NCI-H2029 treated with DMSO at 0.1 percent for 48 hours (cell line): ENCODE results near the gene UFM1.
"Not testable (repeated sequence)": the region's sequence is repeated elsewhere in the genome, so short reads cannot be mapped to it uniquely, and the experiment has no call there.

Experiments
- DNase-seq: peaks from one replicate; lab custom pipeline; 2025; lab: John Stamatoyannopoulos, UW

The UFM1 gene

DNA sequence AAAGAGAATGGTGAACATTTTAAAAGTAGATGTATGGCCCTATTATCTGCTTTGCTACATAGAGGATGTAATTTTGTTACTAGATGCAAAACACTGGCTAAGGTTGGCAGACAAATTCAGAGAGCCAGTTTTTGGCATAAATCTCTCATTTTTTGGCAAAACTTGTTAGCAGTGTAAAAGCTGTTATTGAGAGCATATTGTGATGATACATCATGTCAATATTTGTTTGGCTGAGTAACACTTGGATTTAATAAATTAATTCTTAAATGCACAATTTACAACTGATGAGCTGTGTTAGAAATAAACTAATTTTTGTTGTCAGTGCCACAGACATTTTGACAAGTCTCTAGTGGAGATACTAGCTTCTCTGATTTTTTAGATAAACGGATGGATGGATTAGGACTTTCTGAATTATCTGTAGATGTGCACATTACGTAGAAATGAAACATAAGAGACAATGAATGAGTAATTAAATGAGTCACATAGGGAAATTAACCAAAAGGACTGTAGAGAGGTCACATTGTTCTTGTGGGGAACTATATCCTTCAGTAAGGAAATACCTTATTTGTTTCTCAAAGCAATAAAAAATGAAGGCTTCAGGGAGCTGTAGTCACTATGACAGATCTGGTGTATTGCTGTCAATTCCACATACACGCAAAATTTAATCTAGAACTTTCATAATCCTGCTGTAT, 17.4 kb downstream of the UFM1 start:
- DNase-seq, result no peak

DNA sequence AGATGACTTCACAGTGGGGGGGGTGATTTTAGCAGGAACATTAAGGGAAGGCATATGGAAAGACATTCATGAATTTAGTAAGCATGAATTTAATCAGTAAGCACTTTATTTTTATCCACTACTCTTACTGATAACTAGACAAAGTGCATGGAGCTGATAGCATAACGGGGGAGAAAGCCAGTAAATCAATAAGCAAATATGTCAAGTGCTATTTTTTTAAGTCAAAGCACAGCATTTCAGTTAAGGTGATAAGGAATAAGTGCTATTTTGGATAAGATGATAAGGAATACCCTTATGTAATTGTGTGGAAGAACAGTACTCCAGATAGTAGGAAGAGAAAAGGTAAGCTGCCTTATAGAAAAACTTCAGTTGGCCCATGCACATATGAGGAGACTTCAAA, 19.4 kb downstream of the UFM1 start:
- DNase-seq, result no peak

DNA sequence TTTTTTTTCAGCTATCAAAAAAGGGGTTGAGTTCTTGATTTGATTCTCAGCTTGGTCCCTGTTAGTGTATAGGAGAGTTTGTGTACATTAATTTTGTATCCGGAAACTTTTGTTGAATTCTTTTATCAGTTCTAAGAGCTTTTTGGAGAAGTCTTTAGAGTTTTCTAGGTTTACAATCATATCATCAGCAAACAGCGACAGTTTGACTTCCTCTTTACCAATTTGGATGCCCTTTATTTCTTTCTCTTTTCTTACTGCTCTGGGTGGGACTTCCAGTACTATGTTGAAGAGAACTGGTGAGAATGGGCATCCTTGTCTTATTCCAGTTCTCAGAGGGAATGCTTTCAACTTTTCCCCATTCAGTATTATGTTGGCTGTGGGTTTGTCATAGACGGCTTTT, 20.4 kb downstream of the UFM1 start:
- DNase-seq, result not testable (repeated sequence)

DNA sequence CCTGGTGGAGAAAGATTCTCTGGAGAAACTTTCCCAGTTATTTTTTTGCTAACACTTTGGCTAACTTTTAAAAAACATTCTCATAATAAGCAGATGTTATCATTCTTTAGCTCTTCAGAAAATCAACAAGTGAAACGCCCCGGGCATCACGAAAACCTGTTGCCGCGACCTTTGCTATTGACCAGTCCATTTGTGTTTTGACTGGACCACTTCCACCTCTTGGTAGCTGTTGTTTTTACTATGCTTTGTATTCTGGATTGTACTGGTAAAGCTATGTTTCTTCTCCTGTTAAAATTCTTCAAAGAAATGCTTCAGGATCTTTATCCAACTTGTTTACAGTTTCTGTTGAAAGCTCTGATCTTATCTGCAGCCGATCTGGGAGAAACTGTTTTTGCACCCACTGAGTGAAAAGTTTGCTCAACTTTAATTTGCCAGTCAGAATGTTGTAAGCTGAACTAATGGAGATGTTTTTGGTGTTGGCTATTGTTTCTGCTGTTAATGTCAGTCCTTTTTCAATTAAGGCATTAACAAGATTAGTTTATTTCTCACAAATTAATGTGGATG, 23.3 kb downstream of the UFM1 start:
- no peak for DNase-seq

DNA sequence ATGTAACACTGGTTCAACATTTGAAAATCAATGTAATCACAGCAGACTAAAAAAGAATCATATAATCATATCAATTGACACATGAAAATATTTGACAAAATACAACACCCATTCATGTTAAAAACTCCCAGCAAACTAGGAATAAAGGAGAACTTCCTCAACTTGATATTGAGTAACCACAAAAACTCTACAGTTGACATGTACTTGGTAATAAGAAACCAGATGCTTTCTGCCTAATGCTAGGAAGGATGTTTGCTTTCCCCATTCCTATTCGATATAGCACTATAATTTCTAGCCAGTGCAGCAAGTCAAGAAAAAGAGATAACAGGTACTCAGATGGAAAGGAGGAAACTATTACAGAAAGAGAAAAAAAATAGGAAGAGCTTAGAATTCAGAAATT, 26.9 kb downstream of the UFM1 start:
- DNase-seq, result no peak

DNA sequence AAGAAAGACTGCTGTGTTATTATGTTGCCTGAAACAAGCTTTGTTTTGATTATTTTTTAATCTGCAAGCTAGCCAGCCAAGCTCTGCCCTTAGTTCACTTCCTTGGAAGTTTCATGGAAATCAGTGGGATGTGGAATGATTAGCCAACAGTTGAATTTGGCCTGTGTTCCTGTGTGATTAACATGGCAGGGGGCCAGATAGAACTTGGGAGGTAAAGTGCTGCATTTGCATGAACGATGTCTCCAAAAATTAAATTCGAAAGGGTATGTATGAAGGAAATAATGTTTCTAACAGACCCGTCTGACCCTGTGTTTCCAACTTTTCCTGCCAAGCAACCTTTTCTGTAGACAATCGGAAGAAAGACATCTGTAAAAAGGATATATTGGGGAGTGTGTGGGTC, 32.2 kb downstream of the UFM1 start:
- no peak for DNase-seq

DNA sequence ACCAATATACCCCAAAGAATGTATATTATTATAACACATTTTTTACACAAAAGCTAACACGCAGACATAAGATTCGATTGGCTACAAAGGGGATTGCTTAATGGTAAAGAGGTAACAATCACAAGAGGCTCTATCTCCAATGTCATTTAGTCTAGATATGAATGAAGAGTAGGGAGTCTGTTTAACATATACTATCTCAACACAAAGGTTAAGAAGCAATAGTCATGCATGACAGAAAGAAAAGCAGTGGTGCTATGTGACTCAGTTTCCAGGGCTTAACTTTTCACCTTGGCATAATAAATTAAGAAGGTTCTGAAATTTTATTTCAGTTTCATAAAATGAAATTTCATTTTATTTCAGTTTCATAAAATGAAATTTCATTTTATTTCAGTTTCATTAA, 33.3 kb downstream of the UFM1 start:
- no peak for DNase-seq

DNA sequence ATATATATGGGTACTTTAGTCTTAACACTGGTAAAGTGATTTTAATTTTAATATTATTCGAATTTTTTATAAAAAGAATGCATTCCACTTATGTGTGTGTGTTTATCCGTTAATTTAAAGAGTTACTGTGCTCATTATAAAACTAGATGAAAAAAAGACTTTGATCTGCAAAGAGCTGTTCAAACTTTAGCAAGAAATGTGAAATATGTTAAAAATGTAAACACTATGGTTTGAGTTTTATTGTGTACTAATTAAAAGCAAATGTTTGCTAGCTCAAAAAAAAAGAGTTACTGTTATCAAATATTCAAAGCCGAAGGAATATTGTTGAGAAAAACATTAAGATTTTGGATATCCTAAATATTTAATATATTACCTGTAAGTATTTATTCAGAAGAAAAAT, 34.5 kb downstream of the UFM1 start:
- no peak for DNase-seq

DNA sequence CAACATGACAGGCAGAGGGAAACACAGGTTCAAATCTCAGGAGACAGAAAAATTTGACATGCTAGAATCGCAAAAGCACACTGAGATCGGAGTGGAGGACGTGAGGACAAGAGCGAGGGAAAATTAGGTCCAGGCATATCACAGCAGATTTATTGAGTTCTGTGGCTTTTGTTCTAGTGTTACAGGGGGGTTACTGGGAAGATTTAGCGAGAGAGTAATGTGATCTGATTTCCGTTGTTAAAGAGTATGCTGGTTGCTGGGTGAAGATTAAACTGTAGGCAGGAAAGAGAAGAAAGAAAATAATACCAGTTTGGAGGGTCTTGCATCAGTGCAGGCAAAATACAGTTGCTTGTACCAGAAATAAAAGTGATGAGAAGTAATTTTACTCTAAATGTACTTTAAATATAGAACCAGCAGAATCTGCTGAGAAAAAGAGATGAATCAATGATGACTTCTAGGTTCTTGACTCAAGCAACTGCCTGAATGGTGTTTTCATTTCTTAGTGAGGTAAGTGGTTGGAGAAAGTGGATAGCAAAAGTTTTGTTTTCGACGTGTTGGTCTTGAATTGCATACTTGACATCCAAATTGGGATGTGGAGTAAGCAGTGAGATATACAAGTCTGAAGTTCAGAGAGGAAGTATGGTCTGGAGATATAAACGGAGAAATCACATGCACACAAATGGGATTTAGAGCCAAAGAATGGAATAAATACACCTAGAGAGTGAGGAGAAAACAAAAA, 35.7 kb downstream of the UFM1 start:
- no peak for DNase-seq

DNA sequence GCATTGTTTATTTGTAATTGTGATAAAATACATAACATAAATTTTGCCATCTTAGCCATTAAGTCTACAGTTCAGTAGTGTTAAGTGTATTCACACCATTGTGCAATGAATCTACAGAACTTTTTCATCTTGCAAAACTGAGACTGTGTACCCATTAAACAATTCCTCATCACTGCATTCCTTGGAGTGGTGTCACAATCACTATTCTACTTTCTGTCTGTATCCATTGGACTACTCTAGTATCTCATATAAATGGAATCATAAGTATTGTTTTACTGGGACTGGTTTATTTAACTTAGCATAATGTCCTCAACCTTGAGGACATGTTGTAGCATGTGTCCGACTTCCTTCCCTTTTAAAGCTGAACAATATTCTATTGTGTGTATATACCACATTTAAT, 36.8 kb downstream of the UFM1 start:
- no peak for DNase-seq

DNA sequence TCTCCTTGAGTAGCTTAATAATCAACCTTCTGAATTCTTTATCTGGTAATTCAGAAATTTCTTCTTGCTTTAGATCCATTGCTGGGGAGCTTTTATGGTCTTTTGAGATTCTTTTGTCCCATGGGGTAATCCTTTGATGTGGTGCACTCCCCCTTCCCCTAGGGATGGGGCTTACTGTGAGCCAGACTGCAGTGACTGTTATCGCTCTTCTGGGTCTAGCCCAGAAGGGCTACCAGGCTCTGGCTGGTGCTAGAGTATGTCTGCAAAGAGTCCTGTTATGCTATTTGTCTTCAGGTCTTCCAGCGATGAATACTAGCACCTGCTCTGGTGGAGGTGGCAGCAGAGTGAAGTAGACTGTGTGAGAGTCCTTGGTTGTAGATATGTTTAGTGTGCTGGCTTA, 41.7 kb downstream of the UFM1 start:
- DNase-seq, result no peak

DNA sequence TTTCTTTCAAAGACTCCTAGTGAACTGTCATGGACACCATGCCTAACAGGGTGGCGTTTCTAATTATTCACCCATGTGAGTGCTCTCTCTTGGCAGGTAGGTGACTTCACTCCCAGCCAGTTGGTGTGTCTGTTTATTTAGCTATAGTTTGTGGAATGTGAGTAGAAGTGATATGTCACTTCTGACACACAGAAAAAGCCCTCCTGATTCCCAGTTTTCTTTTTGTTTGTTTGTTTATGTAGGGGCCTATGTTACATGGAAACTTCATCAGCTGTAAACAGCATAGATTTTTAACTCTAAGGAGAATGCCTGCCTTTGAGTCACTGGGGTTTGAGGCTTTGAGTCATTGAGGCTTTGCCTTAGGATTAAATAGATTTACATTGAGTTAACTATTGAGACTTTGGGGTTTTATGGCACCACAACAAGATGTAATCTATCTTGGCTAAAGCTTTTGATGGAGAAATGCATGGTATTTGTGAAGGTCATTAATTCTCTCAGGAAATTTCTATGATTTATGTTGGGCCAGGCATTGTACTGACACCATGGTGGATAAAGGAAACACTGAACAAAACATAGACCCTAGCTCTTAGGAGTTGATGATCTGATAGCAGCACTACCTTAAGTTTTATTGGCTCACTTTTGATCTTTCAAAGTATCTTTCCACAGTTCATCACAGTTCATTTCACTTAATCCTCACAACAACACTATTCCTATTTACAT, 45.3 kb downstream of the UFM1 start:
- DNase-seq, result no peak

DNA sequence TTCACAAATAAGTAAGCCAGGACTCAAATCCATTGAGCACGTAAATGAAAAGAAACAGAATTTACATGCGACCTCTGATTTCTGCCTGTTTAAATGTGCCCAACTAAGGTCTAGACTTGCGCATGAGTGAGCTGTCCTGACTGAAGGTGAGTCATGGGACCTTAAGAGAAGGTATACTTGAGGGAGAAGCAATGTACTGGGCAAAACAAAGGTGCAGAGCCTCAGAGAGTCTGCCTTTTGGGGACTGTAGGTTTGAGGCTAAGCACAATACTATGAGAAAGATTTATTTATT, 45.8 kb downstream of the UFM1 start:
- no peak for DNase-seq

DNA sequence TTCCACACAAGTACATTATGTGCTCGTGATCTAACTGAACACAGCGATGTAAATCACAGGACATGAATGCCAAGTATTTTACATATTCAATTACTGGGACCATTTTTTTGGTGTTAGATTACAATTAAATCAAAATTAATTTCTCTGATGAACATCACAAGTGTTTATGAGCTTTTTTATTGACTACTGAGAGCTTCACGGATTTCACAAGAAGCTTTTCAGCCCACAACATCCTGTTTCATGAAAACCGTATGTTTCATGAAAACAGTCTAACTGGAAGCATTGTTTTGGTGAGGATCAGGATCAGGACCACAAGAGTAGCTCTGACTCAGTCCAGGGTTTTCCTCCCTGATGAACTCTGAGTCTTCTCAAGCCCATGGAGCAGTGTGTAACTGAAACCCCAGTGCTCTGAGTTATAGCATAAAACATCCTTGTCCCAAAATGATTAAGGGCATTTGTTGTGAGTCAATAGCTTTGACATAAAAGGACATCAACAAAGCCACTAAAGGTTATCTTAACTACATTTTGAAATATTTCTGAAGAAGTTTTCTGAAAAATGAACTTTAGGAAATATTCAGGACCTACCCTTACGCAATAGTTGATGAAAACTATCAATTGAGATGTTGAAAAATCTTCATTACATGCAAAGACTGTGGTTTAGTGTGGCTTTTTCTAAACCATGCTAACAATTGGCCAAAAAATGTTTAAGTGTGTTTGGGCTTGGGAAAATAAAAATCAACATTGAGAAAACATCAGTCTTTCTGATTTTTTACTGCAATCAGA, 49.3 kb downstream of the UFM1 start:
- DNase-seq, result no peak

DNA sequence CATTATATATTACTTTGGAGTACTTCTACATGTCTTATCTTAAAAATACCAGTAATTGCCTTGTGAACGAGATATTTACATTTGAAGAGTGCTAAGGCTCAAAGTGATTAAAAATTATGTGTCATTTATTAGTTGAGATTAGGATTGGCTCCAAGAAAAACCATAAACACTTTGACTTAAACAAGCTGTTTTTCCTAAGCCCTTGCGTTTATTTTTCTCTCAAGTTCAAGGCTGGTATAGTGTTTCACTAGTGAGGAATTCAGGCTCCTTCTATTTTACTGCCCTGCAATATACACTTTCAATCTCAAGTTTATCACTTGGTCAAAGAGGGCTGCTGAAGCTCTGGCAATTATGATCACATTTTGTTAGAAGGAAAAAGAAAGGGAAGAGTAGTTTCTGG, 49.9 kb downstream of the UFM1 start:
- no peak for DNase-seq

DNA sequence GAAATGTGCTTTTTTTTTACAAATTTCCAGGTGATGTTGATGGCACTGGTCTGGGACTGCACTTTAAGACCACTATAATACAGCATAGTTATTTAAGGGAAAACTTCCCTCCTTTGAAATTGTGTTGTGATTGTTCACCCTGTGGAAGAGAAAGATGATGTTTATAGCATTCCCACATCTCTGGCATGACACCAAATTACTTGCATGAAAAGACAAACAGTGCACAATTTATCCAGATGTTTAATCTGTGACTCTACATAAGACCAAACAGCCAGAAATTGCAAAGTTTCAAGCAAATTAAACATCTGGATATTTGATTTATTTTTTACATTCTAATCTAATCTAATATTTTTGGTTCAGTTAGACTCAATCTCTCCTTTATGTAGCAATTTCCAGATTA, 51.6 kb downstream of the UFM1 start:
- DNase-seq, result no peak

DNA sequence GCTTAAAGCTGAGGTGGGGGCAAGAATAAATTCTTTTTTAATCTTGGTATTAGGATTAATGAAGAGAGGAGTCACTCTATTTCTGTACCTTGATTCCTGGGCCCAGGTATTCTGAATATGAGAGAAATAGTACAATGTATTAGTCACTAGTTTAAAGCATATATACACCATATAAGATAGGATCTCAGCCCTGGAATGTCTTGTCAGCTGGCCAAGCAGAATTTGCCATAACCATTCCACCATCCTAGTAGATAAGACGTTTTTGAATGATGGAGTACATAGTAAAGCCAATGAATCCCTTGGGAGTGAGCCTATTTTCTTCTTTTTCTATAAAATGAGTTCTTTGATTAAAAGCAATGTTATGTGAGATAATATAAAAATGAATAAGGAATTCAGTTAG, 55.6 kb downstream of the UFM1 start:
- DNase-seq, result no peak

DNA sequence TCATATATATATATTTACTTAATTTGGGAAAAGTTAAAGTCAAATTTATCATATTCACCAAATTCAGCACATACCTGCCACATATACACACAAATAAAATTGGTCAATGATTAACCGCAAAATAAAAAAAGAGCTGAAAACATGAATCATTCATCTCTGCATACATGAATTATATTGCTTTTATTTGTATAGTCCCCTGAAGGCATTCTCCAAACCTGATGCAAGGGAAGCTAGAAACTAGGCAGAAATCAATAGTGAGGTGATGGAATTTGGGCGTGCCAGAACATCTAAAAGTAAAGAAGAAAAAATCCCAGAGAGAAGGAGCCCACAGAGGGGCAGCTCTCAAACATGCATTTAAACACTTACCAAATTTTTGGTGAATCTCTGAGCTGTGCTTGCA, 60.1 kb downstream of the UFM1 start:
- DNase-seq, result no peak

DNA sequence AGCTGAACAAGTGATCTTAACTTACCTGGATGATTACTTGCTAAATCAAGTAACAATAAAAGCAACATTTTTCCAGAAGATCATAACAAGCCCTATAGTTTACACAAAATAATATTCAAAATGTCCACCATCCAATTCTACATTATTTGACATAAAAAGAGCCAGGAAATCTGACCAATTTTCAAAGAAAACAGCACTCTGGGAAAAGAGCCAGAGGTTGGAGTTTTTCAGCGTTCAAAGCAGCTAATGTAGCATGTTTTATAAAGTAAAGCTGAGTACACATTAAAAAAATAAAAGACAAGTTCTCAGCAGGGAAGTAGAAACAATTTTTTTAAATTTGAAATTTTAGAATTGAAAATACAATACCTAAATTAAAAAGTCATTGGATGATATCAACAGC, 62.6 kb downstream of the UFM1 start:
- DNase-seq, result no peak
